NCI-H524 treated with DMSO at 0.1 percent for 48 hours (cell line): ENCODE measurements around the gene CDIP1.
A peak's percentile ranks its signal among the peaks of the same experiment; 100 is the strongest.

Experiments
- DNase-seq: peaks from one replicate; lab custom pipeline; 2025; lab: John Stamatoyannopoulos, UW

Gene CDIP1

GRCh38 chr16:4539716-4540284, 1.2 kb upstream of the CDIP1 start:
- no peak for DNase-seq

GRCh38 chr16:4537376-4538343, 913 bp downstream of the CDIP1 start:
- DNase-seq: no peak

GRCh38 chr16:4536391-4537106, 2.0 kb downstream of the CDIP1 start:
- no peak for DNase-seq

- DNase-seq: no peak
Measured at GRCh38 chr16:4535627-4536108, 2.9 kb downstream of the CDIP1 start.

- no peak for DNase-seq
Measured at GRCh38 chr16:4534151-4534790, 4.3 kb downstream of the CDIP1 start.

- DNase-seq: no peak
Measured at GRCh38 chr16:4533490-4533889, 5.1 kb downstream of the CDIP1 start.

GRCh38 chr16:4532238-4532637, 6.3 kb downstream of the CDIP1 start:
- no peak for DNase-seq

GRCh38 chr16:4531811-4532210, 6.8 kb downstream of the CDIP1 start:
- DNase-seq: no peak

GRCh38 chr16:4529085-4530060, 9.2 kb downstream of the CDIP1 start:
- no peak for DNase-seq

- DNase-seq: no peak
Measured at GRCh38 chr16:4525634-4526277, 12.8 kb downstream of the CDIP1 start.

- DNase-seq: no peak
Measured at GRCh38 chr16:4525069-4525468, 13.5 kb downstream of the CDIP1 start.

GRCh38 chr16:4524571-4524970, 14.0 kb downstream of the CDIP1 start:
- DNase-seq: no peak

GRCh38 chr16:4523686-4524085, 14.9 kb downstream of the CDIP1 start:
- no peak for DNase-seq

GRCh38 chr16:4522051-4522581, 16.5 kb downstream of the CDIP1 start:
- peak; percentile 88 for DNase-seq

GRCh38 chr16:4520913-4521312, 17.7 kb downstream of the CDIP1 start:
- no peak for DNase-seq

- DNase-seq: no peak
Measured at GRCh38 chr16:4519274-4520058, 19.1 kb downstream of the CDIP1 start.

GRCh38 chr16:4517812-4518680, 20.5 kb downstream of the CDIP1 start:
- DNase-seq: peak; percentile 17

- no peak for DNase-seq
Measured at GRCh38 chr16:4515611-4516233, 22.9 kb downstream of the CDIP1 start.
